Measurements from ENCODE around the gene LYPD6. TPM values are rescaled to one million over a fixed set of nuclear protein-coding genes. Genes with fewer than 3 reads are reported as not detected.

The LYPD6 gene, protein sequence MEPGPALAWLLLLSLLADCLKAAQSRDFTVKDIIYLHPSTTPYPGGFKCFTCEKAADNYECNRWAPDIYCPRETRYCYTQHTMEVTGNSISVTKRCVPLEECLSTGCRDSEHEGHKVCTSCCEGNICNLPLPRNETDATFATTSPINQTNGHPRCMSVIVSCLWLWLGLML
- total RNA-seq (under 1 TPM; 0.64 to 0.99 TPM), polyA plus RNA-seq (ENCODE audit: insufficient read length in 6 of 6) (10 to 100 TPM; 14.0 to 18.6 (median 16.3) TPM)
- long read RNA-seq, donor 1, full-length matches to known transcripts, result 4 of 4 reads
- long read RNA-seq, donor 1, partial matches to known transcripts, result 0 of 4 reads
- long read RNA-seq, donor 1, other reads (novel, unspliced or antisense), result 0 of 4 reads
- long read RNA-seq, donor 2, full-length matches to known transcripts, result 9 of 9 reads
- long read RNA-seq, donor 2, partial matches to known transcripts, result 0 of 9 reads
- long read RNA-seq, donor 2, other reads (novel, unspliced or antisense), result 0 of 9 reads
- long read RNA-seq, donor 3, full-length matches to known transcripts, result 7 of 7 reads
- long read RNA-seq, donor 3, partial matches to known transcripts, result 0 of 7 reads
- long read RNA-seq, donor 3, other reads (novel, unspliced or antisense), result 0 of 7 reads
- long read RNA-seq, donor 4, full-length matches to known transcripts, result 1 of 1 reads
- long read RNA-seq, donor 4, partial matches to known transcripts, result 0 of 1 reads
- long read RNA-seq, donor 4, other reads (novel, unspliced or antisense), result 0 of 1 reads
- long read RNA-seq, donor 5, full-length matches to known transcripts, result 4 of 4 reads
- long read RNA-seq, donor 5, partial matches to known transcripts, result 0 of 4 reads
- long read RNA-seq, donor 5, other reads (novel, unspliced or antisense), result 0 of 4 reads
- long read RNA-seq, donor 6, full-length matches to known transcripts, result 9 of 14 reads
- long read RNA-seq, donor 6, partial matches to known transcripts, result 5 of 14 reads
- long read RNA-seq, donor 6, other reads (novel, unspliced or antisense), result 0 of 14 reads
- long read RNA-seq, donor 7, full-length matches to known transcripts, result 1 of 1 reads
- long read RNA-seq, donor 7, partial matches to known transcripts, result 0 of 1 reads
- long read RNA-seq, donor 7, other reads (novel, unspliced or antisense), result 0 of 1 reads
- long read RNA-seq, donor 8, full-length matches to known transcripts, result 2 of 2 reads
- long read RNA-seq, donor 8, partial matches to known transcripts, result 0 of 2 reads
- long read RNA-seq, donor 8, other reads (novel, unspliced or antisense), result 0 of 2 reads
- long read RNA-seq, donor 9, result 0 reads
- long read RNA-seq, donor 10, result 0 reads
- long read RNA-seq, donor 11, full-length matches to known transcripts, result 12 of 12 reads
- long read RNA-seq, donor 11, partial matches to known transcripts, result 0 of 12 reads
- long read RNA-seq, donor 11, other reads (novel, unspliced or antisense), result 0 of 12 reads
- long read RNA-seq, donor 12, full-length matches to known transcripts, result 4 of 4 reads
- long read RNA-seq, donor 12, partial matches to known transcripts, result 0 of 4 reads
- long read RNA-seq, donor 12, other reads (novel, unspliced or antisense), result 0 of 4 reads

DNA sequence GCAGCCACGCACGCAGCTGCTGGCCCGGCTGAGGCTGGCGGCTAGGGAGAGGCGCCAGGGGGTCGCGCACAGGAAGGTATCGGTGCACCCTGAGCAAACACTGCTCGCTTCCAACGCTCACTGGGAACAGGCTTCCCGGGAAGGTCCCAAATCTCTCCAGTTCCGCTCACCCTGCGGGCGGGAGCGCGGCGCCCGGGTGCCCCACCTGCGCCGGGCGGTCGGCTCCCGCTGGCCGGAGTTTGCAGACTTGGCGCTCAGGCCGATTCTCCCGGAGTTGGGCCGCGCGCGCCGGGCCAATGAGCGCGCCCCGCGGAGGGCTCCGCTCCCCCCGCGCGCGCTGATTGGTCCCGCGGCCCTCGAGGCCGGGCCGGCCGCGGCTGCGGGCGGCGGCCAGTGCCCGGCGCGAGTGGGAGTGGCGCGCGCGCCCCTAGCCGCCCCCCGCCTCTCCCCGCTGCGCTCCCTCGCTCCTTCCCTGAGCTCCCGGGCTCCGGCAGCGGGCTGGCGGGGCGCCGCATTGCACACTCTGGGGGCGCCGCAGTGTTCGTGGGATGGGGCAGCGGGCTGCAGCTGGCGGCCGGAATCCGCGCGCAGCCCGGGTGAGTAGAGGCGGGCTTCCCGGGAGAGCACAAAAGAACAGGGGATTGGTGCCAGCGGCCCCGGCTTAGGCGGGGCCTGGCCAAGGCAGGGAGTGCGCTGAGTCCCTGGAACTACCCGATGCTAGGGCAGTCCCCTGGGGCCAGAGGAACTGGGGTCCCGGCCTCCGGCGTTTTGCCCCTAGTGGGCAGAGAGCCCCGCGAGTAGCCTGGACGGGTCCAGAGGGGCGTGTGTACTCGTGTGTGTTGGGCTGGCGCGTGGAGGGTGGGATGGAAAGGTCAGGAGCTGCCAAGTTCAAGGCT lies at the start of gene LYPD6:
TSS of gene LYPD6 (plus strand) at position 461 of the 896 bp plus-strand sequence. CDS start 107,122 bp downstream, outside the sequence.
- Histone ChIP-seq H3K27me3 (peaks cover 33 to 75% of the 10 kb centered on the region in 2 donors), H3K9me3 (no peaks in the 10 kb centered on the region), H3K4me3 (peak within 1 kb of the TSS; percentile 52 to 55), H3K27ac (no peak within 1 kb of the TSS), H3K4me1 (peaks cover 6 to 15% of the 10 kb centered on the region in 2 donors), H3K36me3 (no peaks in the 10 kb centered on the region)
- intact Hi-C loops (cut with DNase I), result no loop called here
- ATAC-seq, result peak; percentile 98
- DNase-seq, result peak; percentile 51 to 86 (median 83)
- TF ChIP-seq, protein P1, sequence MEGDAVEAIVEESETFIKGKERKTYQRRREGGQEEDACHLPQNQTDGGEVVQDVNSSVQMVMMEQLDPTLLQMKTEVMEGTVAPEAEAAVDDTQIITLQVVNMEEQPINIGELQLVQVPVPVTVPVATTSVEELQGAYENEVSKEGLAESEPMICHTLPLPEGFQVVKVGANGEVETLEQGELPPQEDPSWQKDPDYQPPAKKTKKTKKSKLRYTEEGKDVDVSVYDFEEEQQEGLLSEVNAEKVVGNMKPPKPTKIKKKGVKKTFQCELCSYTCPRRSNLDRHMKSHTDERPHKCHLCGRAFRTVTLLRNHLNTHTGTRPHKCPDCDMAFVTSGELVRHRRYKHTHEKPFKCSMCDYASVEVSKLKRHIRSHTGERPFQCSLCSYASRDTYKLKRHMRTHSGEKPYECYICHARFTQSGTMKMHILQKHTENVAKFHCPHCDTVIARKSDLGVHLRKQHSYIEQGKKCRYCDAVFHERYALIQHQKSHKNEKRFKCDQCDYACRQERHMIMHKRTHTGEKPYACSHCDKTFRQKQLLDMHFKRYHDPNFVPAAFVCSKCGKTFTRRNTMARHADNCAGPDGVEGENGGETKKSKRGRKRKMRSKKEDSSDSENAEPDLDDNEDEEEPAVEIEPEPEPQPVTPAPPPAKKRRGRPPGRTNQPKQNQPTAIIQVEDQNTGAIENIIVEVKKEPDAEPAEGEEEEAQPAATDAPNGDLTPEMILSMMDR (IDR thresholded peaks at IDR 0.05), result no peak

DNA sequence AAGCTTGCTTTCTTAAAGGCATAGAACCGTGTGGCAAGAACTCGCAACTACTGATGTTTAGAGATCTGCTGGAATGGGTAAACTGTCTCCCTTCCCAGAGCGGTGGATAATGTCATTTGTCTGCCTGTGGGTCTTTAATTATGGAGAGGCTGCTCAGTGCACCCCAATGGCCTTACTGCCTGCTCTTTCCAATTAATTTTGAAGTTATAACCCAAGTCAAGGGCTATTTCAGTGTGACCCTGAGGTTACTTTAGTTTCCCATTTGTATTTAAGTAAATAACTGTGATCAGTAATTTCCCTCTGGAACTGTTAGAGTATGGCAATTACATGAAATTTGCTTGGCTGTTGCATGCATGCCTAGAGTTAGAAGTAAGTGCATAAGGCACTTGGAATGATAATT lies 48.9 kb upstream of the LYPD6 start:
- Histone ChIP-seq H3K4me3 (no peak overlapping the region), H3K27ac (no peak overlapping the region), H3K27me3 (no peaks in the 10 kb centered on the region), H3K9me3 (no peaks in the 10 kb centered on the region), H3K36me3 (no peaks in the 10 kb centered on the region), H3K4me1 (no peaks in the 10 kb centered on the region)
- DNase-seq (no peak), ATAC-seq (no peak)
- TF ChIP-seq, protein P1 (IDR thresholded peaks at IDR 0.05), result no peak
- intact Hi-C loops (cut with DNase I), result no loop called here

DNA sequence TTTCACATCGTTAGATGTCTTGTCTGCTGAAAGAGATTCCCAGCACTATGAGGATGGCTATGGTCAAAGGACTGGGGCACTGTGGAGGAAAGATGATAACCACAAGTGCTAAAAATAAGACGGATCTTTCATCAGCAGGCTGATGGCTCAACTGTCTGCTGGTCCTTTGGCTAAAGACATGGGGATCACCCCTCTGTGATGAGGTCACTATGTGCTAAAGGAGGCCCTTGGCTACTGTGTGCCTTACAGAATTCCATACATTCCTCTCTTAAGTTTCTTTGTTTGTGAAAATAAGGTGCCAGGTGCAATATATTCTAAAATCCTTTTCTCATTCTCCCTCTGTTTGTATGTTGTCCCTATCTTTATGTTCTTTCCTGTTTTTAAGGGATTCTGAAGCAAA lies 39.7 kb upstream of the LYPD6 start:
- no peaks in the 10 kb centered on the region for H3K4me1 ChIP-seq
- H3K27me3 ChIP-seq, result no peaks in the 10 kb centered on the region
- no peak for DNase-seq
- no peaks in the 10 kb centered on the region for H3K9me3 ChIP-seq
- H3K36me3 ChIP-seq, result no peaks in the 10 kb centered on the region
- no peak for ATAC-seq
- TF ChIP-seq, protein P1 (IDR thresholded peaks at IDR 0.05), result no peak
- H3K4me3 ChIP-seq, result no peak overlapping the region
- intact Hi-C loops (cut with DNase I), result no loop called here
- H3K27ac ChIP-seq, result no peak overlapping the region

DNA sequence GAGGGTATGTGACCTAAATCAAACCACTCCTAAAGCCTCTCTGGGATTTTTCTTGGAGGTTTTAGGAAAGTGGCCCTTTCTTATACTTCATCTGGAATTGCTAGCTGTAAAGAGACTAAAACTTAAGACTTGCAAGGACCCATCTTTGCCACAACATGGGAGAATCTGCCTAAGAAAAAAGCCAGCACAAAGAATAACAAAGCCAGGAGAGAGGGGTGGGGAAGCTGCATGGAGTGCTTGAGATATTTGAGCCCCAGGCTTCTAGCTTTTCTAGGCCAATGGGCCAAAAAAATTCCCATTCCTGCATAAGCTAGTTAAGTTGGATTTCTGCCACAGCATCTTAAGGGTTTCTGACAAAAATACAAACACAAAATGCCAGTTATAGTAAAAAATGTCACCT lies 38.5 kb upstream of the LYPD6 start:
- intact Hi-C loops (cut with DNase I), result no loop called here
- Histone ChIP-seq H3K4me3 (no peak overlapping the region), H3K36me3 (no peaks in the 10 kb centered on the region), H3K27ac (no peak overlapping the region), H3K9me3 (no peaks in the 10 kb centered on the region), H3K27me3 (no peaks in the 10 kb centered on the region), H3K4me1 (no peaks in the 10 kb centered on the region)
- DNase-seq, result no peak
- ATAC-seq, result no peak
- TF ChIP-seq, protein P1 (IDR thresholded peaks at IDR 0.05), result no peak
